ENCODE data around the gene COL21A1. TPM values are rescaled to one million over a fixed set of nuclear protein-coding genes. Genes with fewer than 3 reads are reported as not detected.
"Not testable (repeated sequence)": the region's sequence is repeated elsewhere in the genome, so short reads cannot be mapped to it uniquely, and the experiment has no call there.

Gene COL21A1
- total RNA-seq, 2 experiments from 2014 or later: not detected

GRCh38 chr6:56019973-56020372, 227.4 kb downstream of the COL21A1 start:
- CTCF ChIA-PET: no interaction called here
- H3K4me3 Mint-ChIP-seq: no peak overlapping the region

GRCh38 chr6:56017198-56017597, 230.2 kb downstream of the COL21A1 start:
- no peak overlapping the region for H3K4me3 Mint-ChIP-seq
- H3K4me1 Mint-ChIP-seq: no peaks in the 10 kb centered on the region
- ChIA-PET POLR2A (no interaction called here), CTCF (no interaction called here)
- no peak for DNase-seq
- no peak overlapping the region for H3K27ac Mint-ChIP-seq
- no peaks in the 10 kb centered on the region for H3K27me3 Mint-ChIP-seq
- H3K36me3 Mint-ChIP-seq (ENCODE audit: low read depth): no peaks in the 10 kb centered on the region
- H3K9me3 Mint-ChIP-seq: peaks cover 6% of the 10 kb centered on the region

More at GRCh38 chr6:56019973-56020372, 227.4 kb downstream of the COL21A1 start:
- no peaks in the 10 kb centered on the region for H3K27me3 Mint-ChIP-seq
- H3K9me3 Mint-ChIP-seq: peaks cover 2% of the 10 kb centered on the region
- no peaks in the 10 kb centered on the region for H3K36me3 Mint-ChIP-seq (ENCODE audit: low read depth)
- H3K27ac Mint-ChIP-seq: no peak overlapping the region
- no peak for DNase-seq
- H3K4me1 Mint-ChIP-seq: no peaks in the 10 kb centered on the region
- POLR2A ChIA-PET: no interaction called here

- H3K4me1 Mint-ChIP-seq; H3K36me3 Mint-ChIP-seq (ENCODE audit: low read depth); H3K27ac Mint-ChIP-seq; H3K27me3 Mint-ChIP-seq; CTCF ChIA-PET; DNase-seq; POLR2A ChIA-PET; H3K4me3 Mint-ChIP-seq; H3K9me3 Mint-ChIP-seq: not testable (repeated sequence)
These were observed 233.3 kb downstream of the COL21A1 start for GRCh38 chr6:56014039-56014438.

- Mint-ChIP-seq H3K27me3 (no peaks in the 10 kb centered on the region), H3K27ac (no peak overlapping the region), H3K4me1 (no peaks in the 10 kb centered on the region), H3K36me3 (ENCODE audit: low read depth) (no peaks in the 10 kb centered on the region), H3K4me3 (no peak overlapping the region), H3K9me3 (peaks cover 4% of the 10 kb centered on the region)
- CTCF ChIA-PET: no interaction called here
- POLR2A ChIA-PET: no interaction called here
- DNase-seq: no peak
These were observed 237.7 kb downstream of the COL21A1 start for GRCh38 chr6:56009636-56010035.

All from activated CD4-positive, alpha-beta T cell treated with anti-CD3 and anti-CD28 coated beads, Interleukin-2, amount 10 ng/mL, durations not matched to agents 7 days and 5 days (primary cell).